ENCODE measurements around the gene CRHR1.
"Not testable (repeated sequence)": the region's sequence is repeated elsewhere in the genome, so short reads cannot be mapped to it uniquely, and the experiment has no call there.

Gene CRHR1

GRCh38 chr17:45851464-45851863 is 67.3 kb downstream of the CRHR1 start:
- peaks cover 53% of the 10 kb centered on the region for H3K27me3 ChIP-seq (ENCODE audit: insufficient read depth, low read length)
- no peaks in the 10 kb centered on the region for H3K79me2 ChIP-seq (ENCODE audit: control insufficient read depth, insufficient read depth, low read length, unreplicated experiment)
- H2AFZ ChIP-seq (ENCODE audit: low read length, unreplicated experiment), result no peak overlapping the region
- no peaks in the 10 kb centered on the region for H3K4me1 ChIP-seq (ENCODE audit: control insufficient read depth, insufficient read depth, low read length, unreplicated experiment)
- H3K27ac ChIP-seq (ENCODE audit: low read depth, low read length), result no peak overlapping the region
- no peaks in the 10 kb centered on the region for H3K36me3 ChIP-seq (ENCODE audit: insufficient read depth, low read length)
- H3K4me3 ChIP-seq (ENCODE audit: low read depth, low read length), result no peak overlapping the region

GRCh38 chr17:45851873-45852272 is 67.8 kb downstream of the CRHR1 start:
- H3K36me3 ChIP-seq (ENCODE audit: insufficient read depth, low read length), result no peaks in the 10 kb centered on the region
- H3K79me2 ChIP-seq (ENCODE audit: control insufficient read depth, insufficient read depth, low read length, unreplicated experiment), result no peaks in the 10 kb centered on the region
- peaks cover 52% of the 10 kb centered on the region for H3K27me3 ChIP-seq (ENCODE audit: insufficient read depth, low read length)
- no peaks in the 10 kb centered on the region for H3K4me1 ChIP-seq (ENCODE audit: control insufficient read depth, insufficient read depth, low read length, unreplicated experiment)
- no peak overlapping the region for H2AFZ ChIP-seq (ENCODE audit: low read length, unreplicated experiment)
- H3K27ac ChIP-seq (ENCODE audit: low read depth, low read length), result no peak overlapping the region
- H3K4me3 ChIP-seq (ENCODE audit: low read depth, low read length), result no peak overlapping the region

GRCh38 chr17:45852535-45853297 is 68.6 kb downstream of the CRHR1 start:
- Histone ChIP-seq H3K4me3 (ENCODE audit: low read depth, low read length) (no peak overlapping the region), H3K27me3 (ENCODE audit: insufficient read depth, low read length) (peaks cover 56% of the 10 kb centered on the region), H2AFZ (ENCODE audit: low read length, unreplicated experiment) (no peak overlapping the region), H3K4me1 (ENCODE audit: control insufficient read depth, insufficient read depth, low read length, unreplicated experiment) (no peaks in the 10 kb centered on the region), H3K79me2 (ENCODE audit: control insufficient read depth, insufficient read depth, low read length, unreplicated experiment) (no peaks in the 10 kb centered on the region), H3K27ac (ENCODE audit: low read depth, low read length) (no peak overlapping the region), H3K36me3 (ENCODE audit: insufficient read depth, low read length) (no peaks in the 10 kb centered on the region)

- no peaks in the 10 kb centered on the region for H3K4me1 ChIP-seq (ENCODE audit: control insufficient read depth, insufficient read depth, low read length, unreplicated experiment)
- no peaks in the 10 kb centered on the region for H3K79me2 ChIP-seq (ENCODE audit: control insufficient read depth, insufficient read depth, low read length, unreplicated experiment)
- H3K27me3 ChIP-seq (ENCODE audit: insufficient read depth, low read length), result peaks cover 58% of the 10 kb centered on the region
- no peak overlapping the region for H3K27ac ChIP-seq (ENCODE audit: low read depth, low read length)
- H2AFZ ChIP-seq (ENCODE audit: low read length, unreplicated experiment), result no peak overlapping the region
- no peaks in the 10 kb centered on the region for H3K36me3 ChIP-seq (ENCODE audit: insufficient read depth, low read length)
- H3K4me3 ChIP-seq (ENCODE audit: low read depth, low read length), result no peak overlapping the region
These were observed 70.1 kb downstream of the CRHR1 start for GRCh38 chr17:45854209-45854608.

- H3K79me2 ChIP-seq (ENCODE audit: control insufficient read depth, insufficient read depth, low read length, unreplicated experiment), result no peaks in the 10 kb centered on the region
- H3K27ac ChIP-seq (ENCODE audit: low read depth, low read length), result no peak overlapping the region
- H2AFZ ChIP-seq (ENCODE audit: low read length, unreplicated experiment), result no peak overlapping the region
- H3K4me1 ChIP-seq (ENCODE audit: control insufficient read depth, insufficient read depth, low read length, unreplicated experiment), result no peaks in the 10 kb centered on the region
- H3K36me3 ChIP-seq (ENCODE audit: insufficient read depth, low read length), result no peaks in the 10 kb centered on the region
- H3K4me3 ChIP-seq (ENCODE audit: low read depth, low read length), result no peak overlapping the region
- peaks cover 72% of the 10 kb centered on the region for H3K27me3 ChIP-seq (ENCODE audit: insufficient read depth, low read length)
These were observed 71.7 kb downstream of the CRHR1 start for GRCh38 chr17:45855691-45856336.

GRCh38 chr17:45857977-45858708 is 74.0 kb downstream of the CRHR1 start:
- Histone ChIP-seq H3K4me1 (ENCODE audit: control insufficient read depth, insufficient read depth, low read length, unreplicated experiment) (no peaks in the 10 kb centered on the region), H3K27ac (ENCODE audit: low read depth, low read length) (no peak overlapping the region), H3K4me3 (ENCODE audit: low read depth, low read length) (no peak overlapping the region), H3K36me3 (ENCODE audit: insufficient read depth, low read length) (no peaks in the 10 kb centered on the region), H3K27me3 (ENCODE audit: insufficient read depth, low read length) (peaks cover 82% of the 10 kb centered on the region), H3K79me2 (ENCODE audit: control insufficient read depth, insufficient read depth, low read length, unreplicated experiment) (no peaks in the 10 kb centered on the region), H2AFZ (ENCODE audit: low read length, unreplicated experiment) (no peak overlapping the region)

- H3K4me3 ChIP-seq (ENCODE audit: low read depth, low read length), result no peak overlapping the region
- H3K4me1 ChIP-seq (ENCODE audit: control insufficient read depth, insufficient read depth, low read length, unreplicated experiment), result no peaks in the 10 kb centered on the region
- no peaks in the 10 kb centered on the region for H3K36me3 ChIP-seq (ENCODE audit: insufficient read depth, low read length)
- no peak overlapping the region for H2AFZ ChIP-seq (ENCODE audit: low read length, unreplicated experiment)
- H3K27me3 ChIP-seq (ENCODE audit: insufficient read depth, low read length), result peaks cover 87% of the 10 kb centered on the region
- no peak overlapping the region for H3K27ac ChIP-seq (ENCODE audit: low read depth, low read length)
- H3K79me2 ChIP-seq (ENCODE audit: control insufficient read depth, insufficient read depth, low read length, unreplicated experiment), result no peaks in the 10 kb centered on the region
These were observed 77.0 kb downstream of the CRHR1 start for GRCh38 chr17:45861165-45861564.

GRCh38 chr17:45862127-45862526 is 78.0 kb downstream of the CRHR1 start:
- H2AFZ ChIP-seq (ENCODE audit: low read length, unreplicated experiment); H3K36me3 ChIP-seq (ENCODE audit: insufficient read depth, low read length); H3K4me3 ChIP-seq (ENCODE audit: low read depth, low read length): not testable (repeated sequence)

GRCh38 chr17:45863857-45864654 is 79.9 kb downstream of the CRHR1 start:
- Histone ChIP-seq H3K36me3 (ENCODE audit: insufficient read depth, low read length) (no peaks in the 10 kb centered on the region), H3K79me2 (ENCODE audit: control insufficient read depth, insufficient read depth, low read length, unreplicated experiment) (no peaks in the 10 kb centered on the region), H3K4me3 (ENCODE audit: low read depth, low read length) (no peak overlapping the region), H3K4me1 (ENCODE audit: control insufficient read depth, insufficient read depth, low read length, unreplicated experiment) (no peaks in the 10 kb centered on the region), H3K27me3 (ENCODE audit: insufficient read depth, low read length) (peaks cover 91% of the 10 kb centered on the region), H3K27ac (ENCODE audit: low read depth, low read length) (no peak overlapping the region), H2AFZ (ENCODE audit: low read length, unreplicated experiment) (no peak overlapping the region)

More at GRCh38 chr17:45862127-45862526, 78.0 kb downstream of the CRHR1 start:
- peaks cover 92% of the 10 kb centered on the region for H3K27me3 ChIP-seq (ENCODE audit: insufficient read depth, low read length)
- not testable (repeated sequence) for H3K27ac ChIP-seq (ENCODE audit: low read depth, low read length); H3K79me2 ChIP-seq (ENCODE audit: control insufficient read depth, insufficient read depth, low read length, unreplicated experiment); H3K4me1 ChIP-seq (ENCODE audit: control insufficient read depth, insufficient read depth, low read length, unreplicated experiment)

- Histone ChIP-seq H3K27me3 (ENCODE audit: insufficient read depth, low read length) (peaks cover 73% of the 10 kb centered on the region), H3K4me3 (ENCODE audit: low read depth, low read length) (no peak overlapping the region), H2AFZ (ENCODE audit: low read length, unreplicated experiment) (no peak overlapping the region), H3K79me2 (ENCODE audit: control insufficient read depth, insufficient read depth, low read length, unreplicated experiment) (no peaks in the 10 kb centered on the region), H3K4me1 (ENCODE audit: control insufficient read depth, insufficient read depth, low read length, unreplicated experiment) (no peaks in the 10 kb centered on the region), H3K36me3 (ENCODE audit: insufficient read depth, low read length) (no peaks in the 10 kb centered on the region), H3K27ac (ENCODE audit: low read depth, low read length) (no peak overlapping the region)
These were observed 83.1 kb downstream of the CRHR1 start for GRCh38 chr17:45867171-45867570.

Data from ACC112 (cell line).